Thyroid gland (tissue), 4 donors: ENCODE results near the gene PLPP1. TPM values are rescaled to one million over a fixed set of nuclear protein-coding genes. Genes with fewer than 3 reads are reported as not detected.

Source experiments
- DNase-seq, 2 donors: peaks; one replicate each; pipeline ENCODE4 v3.0.0-alpha.2; 2019
- H3K27ac ChIP-seq, 3 donors: fragments of 200-600 bp; sonication (generic); 1 replicate in 2 of 3; 2 replicates in 1 of 3; pipeline ENCODE4 v1.5.1; 2016 to 2019; ENCODE audit warnings: mild to moderate bottlenecking in 1 of 3, moderate library complexity in 1 of 3
- H3K27me3 ChIP-seq: fragments of 200-600 bp; sonication (generic); one replicate; pipeline ENCODE4 v1.5.1; 2019
- H3K36me3 ChIP-seq, 2 donors: fragments of 200-600 bp; sonication (generic); one replicate each; pipeline ENCODE4 v1.5.1; 2016 to 2019
- H3K4me1 ChIP-seq, 2 donors: fragments of 200-600 bp; sonication (generic); one replicate each; pipeline ENCODE4 v1.5.1; 2017 to 2019
- H3K4me3 ChIP-seq, 3 donors: fragments of 200-600 bp; sonication (generic); replicated peaks in 1 of 3; 1 replicate in 2 of 3; 2 replicates in 1 of 3; pipeline ENCODE4 v1.5.1; 2016; ENCODE audit warnings: mild to moderate bottlenecking in 1 of 3
- H3K9me3 ChIP-seq: fragments of 200-600 bp; sonication (generic); one replicate; pipeline ENCODE4 v1.5.1; 2017
- CTCF ChIP-seq, 6 experiments: fragments of 200-600 bp in 3 of 6; fragments of 450-650 bp in 3 of 6; sonication (generic) in 3 of 6; IDR thresholded peaks; one replicate each; pipeline ENCODE4 v1.5.1; 2016 to 2019; ENCODE audit warnings: antibody characterized with exemption in 6 of 6, mild to moderate bottlenecking in 2 of 6, inconsistent platforms in 1 of 6, moderate library complexity in 1 of 6
- POLR2A ChIP-seq, 2 donors: fragments of 450-650 bp; IDR thresholded peaks; one replicate each; pipeline ENCODE4 v1.6.1; 2017; ENCODE audit warnings: antibody characterized with exemption in 2 of 2, mild to moderate bottlenecking in 2 of 2, moderate library complexity in 1 of 2
- WGBS, 2 donors: methylation state at CpG; one replicate each; pipeline ENCODE4 v1.1.5; 2017; 5-methylcytosine and 5-hydroxymethylcytosine counted together
- intact Hi-C: fragments of 100-400 bp; cut with DNase I; formaldehyde crosslinking; loops from one replicate; pipeline ENCODE4 v1.15.1; 2023
- total RNA-seq, 4 donors: library from RNA; depleted of rRNA; stranded (reverse); fragments of >200 nt; gene quantifications; one replicate each; pipeline ENCODE4 v1.2.3, GENCODE V29; 2016

PLPP1 gene
- total RNA-seq, 4 donors from 2014 or later, result 172 to 284 (median 248) TPM

GRCh38 chr5:55547781-55548180 is 13.0 kb upstream of the PLPP1 start:
- no peak for DNase-seq
- H3K4me1 ChIP-seq, result no peaks in the 10 kb centered on the region
- H3K27ac ChIP-seq, result no peak overlapping the region
- intact Hi-C loops, result loop anchor here (10.0 kb wide), 1 partner anchor 203 kb away; no protein-coding TSS in a partner anchor
- no peaks in the 10 kb centered on the region for H3K9me3 ChIP-seq
- 93 to 98% methylated on average over 2 of the region's 2 CpGs for WGBS, 2 donors
- H3K27me3 ChIP-seq, result no peaks in the 10 kb centered on the region
- H3K36me3 ChIP-seq, result no peaks in the 10 kb centered on the region
- H3K4me3 ChIP-seq, result no peak overlapping the region
- TF ChIP-seq CTCF (IDR thresholded peaks at IDR 0.05) (no peak), POLR2A (IDR thresholded peaks at IDR 0.05) (no peak)

GRCh38 chr5:55546947-55547346 is 12.2 kb upstream of the PLPP1 start:
- H3K4me3 ChIP-seq, result no peak overlapping the region
- intact Hi-C loops, result loop anchor here (10.0 kb wide), 1 partner anchor 202 kb away; no protein-coding TSS in a partner anchor
- 59 to 67% methylated on average over 2 of the region's 2 CpGs for WGBS, 2 donors
- no peak overlapping the region for H3K27ac ChIP-seq
- H3K4me1 ChIP-seq, result no peaks in the 10 kb centered on the region
- TF ChIP-seq POLR2A (IDR thresholded peaks at IDR 0.05) (no peak), CTCF (IDR thresholded peaks at IDR 0.05) (no peak)
- H3K36me3 ChIP-seq, result no peaks in the 10 kb centered on the region
- DNase-seq, result no peak
- no peaks in the 10 kb centered on the region for H3K9me3 ChIP-seq
- H3K27me3 ChIP-seq, result no peaks in the 10 kb centered on the region

- no peak overlapping the region for H3K27ac ChIP-seq
- H3K4me3 ChIP-seq, result no peak overlapping the region
- WGBS, 2 donors, result 78 to 81% methylated on average over 2 of the region's 2 CpGs
- H3K9me3 ChIP-seq, result no peaks in the 10 kb centered on the region
- intact Hi-C loops, result loop anchor here (10.0 kb wide), 1 partner anchor 200 kb away; no protein-coding TSS in a partner anchor
- TF ChIP-seq CTCF (IDR thresholded peaks at IDR 0.05), result no peak
- TF ChIP-seq POLR2A (IDR thresholded peaks at IDR 0.05), result no peak
- no peak for DNase-seq
- no peaks in the 10 kb centered on the region for H3K4me1 ChIP-seq
- H3K27me3 ChIP-seq, result no peaks in the 10 kb centered on the region
- H3K36me3 ChIP-seq, result no peaks in the 10 kb centered on the region
These were observed 9.6 kb upstream of the PLPP1 start for GRCh38 chr5:55544341-55544740.

GRCh38 chr5:55541056-55541635 is 6.4 kb upstream of the PLPP1 start:
- H3K36me3 ChIP-seq, result no peaks in the 10 kb centered on the region
- H3K27me3 ChIP-seq, result no peaks in the 10 kb centered on the region
- no peak for TF ChIP-seq POLR2A (IDR thresholded peaks at IDR 0.05)
- TF ChIP-seq CTCF (IDR thresholded peaks at IDR 0.05), result no peak
- no peaks in the 10 kb centered on the region for H3K9me3 ChIP-seq
- H3K4me3 ChIP-seq, result no peak overlapping the region
- intact Hi-C loops, result loop anchor here (10.0 kb wide), 1 partner anchor 196 kb away; no protein-coding TSS in a partner anchor
- DNase-seq, result no peak
- H3K4me1 ChIP-seq, result no peaks in the 10 kb centered on the region
- WGBS, 2 donors, result 88 to 94% methylated on average over 1 of the region's 1 CpG
- no peak overlapping the region for H3K27ac ChIP-seq

- intact Hi-C loops, result loop anchor here (10.0 kb wide), 1 partner anchor 196 kb away; no protein-coding TSS in a partner anchor
- no peak overlapping the region for H3K4me3 ChIP-seq
- no peak for DNase-seq
- no peaks in the 10 kb centered on the region for H3K36me3 ChIP-seq
- no peaks in the 10 kb centered on the region for H3K9me3 ChIP-seq
- WGBS, 2 donors, result 42 to 43% methylated on average over 2 of the region's 2 CpGs
- H3K27me3 ChIP-seq, result no peaks in the 10 kb centered on the region
- no peak overlapping the region for H3K27ac ChIP-seq
- no peaks in the 10 kb centered on the region for H3K4me1 ChIP-seq
- TF ChIP-seq CTCF (IDR thresholded peaks at IDR 0.05), result no peak
- no peak for TF ChIP-seq POLR2A (IDR thresholded peaks at IDR 0.05)
These were observed 5.8 kb upstream of the PLPP1 start for GRCh38 chr5:55540525-55540924.
